ENCODE results near the gene RAN.

The RAN gene

DNA sequence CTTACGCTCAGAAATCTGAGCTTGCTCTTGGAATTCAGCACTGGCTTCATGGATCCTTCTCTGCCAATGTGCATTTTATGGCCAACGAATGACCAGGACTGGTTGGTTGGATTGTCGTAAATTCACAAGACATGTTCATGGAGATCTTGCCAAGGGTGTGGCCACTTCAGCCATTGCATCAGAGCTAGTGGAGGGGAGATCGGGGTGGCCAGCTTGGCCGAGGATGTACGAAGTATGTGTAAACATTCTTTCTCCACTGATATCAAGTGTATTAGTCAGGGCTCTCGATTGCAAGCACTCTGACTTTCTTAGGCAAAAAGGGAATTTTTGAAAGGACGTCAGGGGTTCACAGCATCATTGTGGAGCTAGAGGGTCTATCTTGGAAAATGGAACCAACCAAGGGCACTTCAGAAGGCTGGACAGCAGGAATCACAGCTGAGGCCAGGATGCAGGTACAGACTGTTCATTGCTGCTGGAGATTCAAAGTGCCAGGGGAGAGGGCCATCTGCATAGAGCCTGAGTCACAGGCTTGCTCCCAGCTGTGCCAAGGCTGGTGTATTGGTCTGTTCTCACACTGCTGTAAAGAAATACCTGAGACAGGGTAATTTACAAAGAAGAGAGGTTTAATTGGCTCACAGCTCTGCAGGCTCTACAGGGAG, 49.0 kb downstream of the RAN start:
- no peak for DNase-seq (ENCODE audit: insufficient read length, low spot score)
- no peak for FAIRE-seq
- no peak for TF ChIP-seq POLR2A (IDR thresholded peaks at IDR 0.05; ENCODE audit: low read depth, low read length)

GRCh38 chr12:130922511-130922953, 50.7 kb downstream of the RAN start:
- no peak for TF ChIP-seq POLR2A (IDR thresholded peaks at IDR 0.05; ENCODE audit: low read depth, low read length)
- DNase-seq (ENCODE audit: insufficient read length, low spot score) (no peak), FAIRE-seq (no peak)

GRCh38 chr12:130924966-130925665, 53.2 kb downstream of the RAN start:
- TF ChIP-seq POLR2A (IDR thresholded peaks at IDR 0.05; ENCODE audit: low read depth, low read length), result no peak
- DNase-seq (ENCODE audit: insufficient read length, low spot score) (no peak), FAIRE-seq (no peak)

DNA sequence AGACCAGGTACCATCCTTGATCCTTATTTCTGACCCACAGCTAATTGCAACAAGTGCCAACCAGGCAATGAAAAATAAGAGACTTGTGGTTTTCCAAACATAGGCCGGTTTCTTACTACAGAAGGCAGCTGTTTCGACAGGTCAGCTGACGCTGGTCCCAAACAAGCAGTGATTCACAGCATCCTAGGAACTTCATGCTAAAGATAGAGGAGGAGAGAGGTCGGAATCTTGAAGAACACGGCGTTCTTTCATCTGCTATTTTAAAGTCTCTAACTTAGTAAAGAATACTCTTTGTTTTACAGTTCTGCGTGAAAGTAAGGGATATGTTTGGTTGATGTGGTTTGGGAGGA, 53.8 kb downstream of the RAN start:
- FAIRE-seq, result no peak
- no peak for TF ChIP-seq POLR2A (IDR thresholded peaks at IDR 0.05; ENCODE audit: low read depth, low read length)
- no peak for DNase-seq (ENCODE audit: insufficient read length, low spot score)
